ENCODE results near the gene VMP1.
A peak's percentile ranks its signal among the peaks of the same experiment; 100 is the strongest.
"Not testable (repeated sequence)": the region's sequence is repeated elsewhere in the genome, so short reads cannot be mapped to it uniquely, and the experiment has no call there.

Gene VMP1

DNA sequence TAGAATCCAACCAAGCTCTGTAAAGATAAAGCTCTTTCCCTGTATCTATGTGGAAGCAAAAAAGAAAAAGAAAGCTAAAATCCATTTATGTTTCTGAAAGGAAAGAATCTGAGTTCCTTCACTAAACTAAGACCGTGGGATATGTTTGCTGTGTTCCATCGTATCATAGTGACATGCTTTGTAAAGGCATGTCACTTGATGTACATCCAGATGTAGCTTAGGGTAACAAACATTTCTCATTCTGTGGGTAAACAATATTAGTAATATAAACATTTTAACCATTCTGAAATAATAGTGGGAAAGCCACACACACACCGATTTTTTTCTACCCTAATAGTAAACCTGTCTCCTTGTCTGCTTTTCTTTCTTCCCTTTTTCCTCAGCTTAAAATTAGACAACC, 107.2 kb downstream of the VMP1 start:
- no peak for DNase-seq

DNA sequence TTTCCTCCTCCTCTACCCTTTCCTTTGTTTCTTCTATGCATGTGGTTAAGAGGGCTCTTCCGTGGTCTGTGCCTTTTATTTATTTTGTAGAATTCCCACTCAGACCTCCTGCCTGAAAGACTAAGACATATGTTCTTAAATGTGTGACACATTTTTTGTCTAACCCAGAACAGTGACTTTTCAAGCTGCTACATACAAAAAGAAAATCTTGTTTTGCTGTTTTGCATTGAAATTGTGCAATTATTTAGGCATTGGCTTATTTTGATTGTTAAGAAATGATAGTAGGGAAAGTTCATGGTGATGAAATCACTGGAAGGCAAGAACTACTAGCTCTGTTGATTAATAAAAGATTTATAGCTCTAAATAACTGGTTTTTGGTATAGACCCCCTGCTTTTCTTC, 108.5 kb downstream of the VMP1 start:
- DNase-seq: no peak

DNA sequence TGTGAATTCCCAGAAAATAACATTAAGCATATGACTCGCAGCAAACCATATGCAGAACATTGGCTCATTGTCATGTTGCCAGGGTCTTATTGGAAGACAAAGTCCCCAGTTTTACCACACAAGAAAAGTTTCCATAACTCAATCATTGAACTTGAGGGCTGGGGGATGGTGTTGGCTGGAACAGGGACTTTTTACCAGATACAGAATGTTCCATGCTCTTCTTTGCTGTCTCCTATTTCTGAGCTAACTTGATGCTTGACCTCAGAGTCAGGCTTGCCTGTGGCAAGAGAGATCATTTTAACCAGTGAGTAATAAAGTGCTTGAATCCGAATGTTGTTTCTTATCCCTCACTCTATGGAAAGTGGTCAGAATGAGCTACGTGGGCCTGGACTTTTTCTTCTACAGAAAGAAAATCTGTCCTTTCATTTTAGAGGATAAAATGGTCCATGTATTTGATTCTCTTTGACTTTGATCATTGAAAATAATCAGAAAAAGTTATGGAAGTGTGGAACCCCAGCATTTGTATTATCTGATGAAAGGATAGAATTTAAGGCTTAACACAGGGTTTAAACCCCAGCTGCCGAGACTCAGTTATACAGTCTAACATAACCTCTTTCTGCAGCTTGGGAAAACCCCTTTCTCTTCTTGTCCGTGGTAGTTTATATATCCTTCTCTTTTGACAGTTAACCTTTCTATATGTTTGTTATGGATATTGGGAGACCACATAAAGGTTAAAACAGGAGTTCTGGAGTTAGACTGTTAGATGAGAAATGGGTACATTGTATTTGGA, 118.3 kb downstream of the VMP1 start:
- DNase-seq: no peak

DNA sequence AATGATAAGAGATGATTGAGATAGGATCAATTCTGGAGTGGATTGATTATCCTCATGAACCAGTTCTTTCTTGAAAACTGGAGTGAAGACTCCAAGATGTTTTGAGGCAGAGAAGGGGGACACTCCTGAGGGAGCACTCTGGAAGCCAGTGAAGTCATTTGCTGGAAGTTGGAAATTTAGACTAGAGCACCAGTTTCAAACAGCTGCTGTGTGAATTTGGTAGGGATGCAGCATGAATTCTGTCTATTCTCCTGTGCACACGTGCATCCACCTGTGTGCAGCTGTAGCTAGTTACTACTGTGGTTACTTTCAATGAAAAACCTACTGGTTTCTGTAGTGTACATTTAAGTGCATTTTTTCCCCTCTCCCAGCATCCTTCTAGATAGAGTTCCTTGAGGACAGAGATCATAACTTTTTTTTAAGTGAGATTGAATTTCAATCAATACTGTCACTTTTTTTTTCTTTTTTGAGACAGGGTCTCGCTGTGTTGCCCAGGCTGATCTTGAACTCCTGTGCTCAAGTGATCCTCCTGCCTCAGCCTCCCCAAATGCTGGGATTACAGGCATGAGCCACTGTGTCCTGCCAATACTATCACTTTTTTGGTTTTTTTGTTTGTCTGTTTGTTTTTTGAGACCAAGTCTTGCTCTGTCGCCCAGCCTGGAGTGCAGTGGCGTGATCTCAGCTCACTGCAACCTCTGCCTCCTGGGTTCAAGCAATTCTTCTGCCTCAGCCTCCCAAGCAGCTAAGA, 119.4 kb downstream of the VMP1 start:
- no peak for DNase-seq

DNA sequence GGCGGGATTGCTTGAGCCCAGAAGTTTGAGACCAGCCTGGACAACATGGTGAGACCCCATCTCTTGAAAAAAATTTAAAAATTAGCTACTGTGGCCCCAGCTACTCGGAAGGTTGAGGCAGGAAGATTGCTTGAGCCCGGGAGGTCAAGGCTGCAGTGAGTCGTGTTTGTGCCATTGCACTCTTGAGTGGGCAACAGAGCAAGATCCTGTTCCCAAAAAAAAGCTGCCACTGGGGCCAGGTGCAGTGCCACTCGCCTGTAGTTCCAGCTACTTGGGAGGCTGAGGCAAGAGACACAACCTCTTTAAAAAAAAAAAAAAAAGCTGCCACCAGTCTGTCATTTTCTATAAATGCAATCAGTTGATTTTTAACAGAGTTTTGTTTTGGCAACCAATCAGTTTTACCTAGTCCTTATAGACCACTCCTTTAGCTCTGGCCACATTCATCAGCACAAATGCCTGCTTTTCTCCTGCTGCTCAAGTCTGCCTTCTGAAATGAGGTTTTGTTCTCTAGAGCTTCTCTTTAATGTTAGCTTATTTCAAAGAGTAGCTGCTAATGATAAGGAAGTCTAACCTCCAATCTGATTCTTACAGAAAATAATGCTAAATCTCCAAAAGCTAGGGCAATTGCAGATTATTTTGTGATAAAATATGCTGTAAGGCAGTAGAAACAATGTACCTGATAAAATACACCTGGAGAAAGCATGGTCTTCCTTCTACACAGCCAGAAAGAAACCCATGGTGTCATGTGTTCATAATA, 120.4 kb downstream of the VMP1 start:
- no peak for DNase-seq

DNA sequence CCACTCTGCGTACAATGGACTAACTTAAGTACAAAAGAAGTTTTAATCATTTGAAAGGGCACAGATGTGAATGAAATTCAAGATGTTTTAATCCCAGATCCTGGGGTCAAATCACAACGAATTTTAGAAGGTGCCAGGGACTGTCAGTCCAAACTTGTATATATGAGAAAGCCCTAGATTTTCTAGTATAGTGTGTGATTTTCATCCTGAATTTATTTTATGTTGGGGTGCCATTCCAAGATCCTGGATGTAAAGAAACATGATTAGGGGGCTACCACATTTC, 121.0 kb downstream of the VMP1 start:
- no peak for DNase-seq

DNA sequence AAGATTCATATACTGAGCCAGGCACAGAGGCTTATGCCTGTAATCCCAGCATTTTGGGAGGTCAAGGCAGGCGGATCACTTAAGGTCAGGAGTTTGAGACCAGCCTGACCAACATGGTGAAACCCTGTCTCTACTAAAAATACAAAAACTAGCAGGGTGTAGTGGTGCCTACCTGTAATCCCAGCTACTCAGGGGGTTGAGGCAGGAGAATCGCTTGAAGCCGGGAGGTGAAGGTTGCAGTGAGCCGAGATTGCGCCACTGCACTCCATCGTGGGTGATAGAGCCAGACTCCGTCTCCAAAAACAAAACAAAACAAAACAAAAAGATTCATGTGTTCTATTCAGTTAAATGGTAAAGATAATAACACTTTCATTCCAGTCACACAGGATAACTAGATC, 121.4 kb downstream of the VMP1 start:
- DNase-seq: not testable (repeated sequence)

DNA sequence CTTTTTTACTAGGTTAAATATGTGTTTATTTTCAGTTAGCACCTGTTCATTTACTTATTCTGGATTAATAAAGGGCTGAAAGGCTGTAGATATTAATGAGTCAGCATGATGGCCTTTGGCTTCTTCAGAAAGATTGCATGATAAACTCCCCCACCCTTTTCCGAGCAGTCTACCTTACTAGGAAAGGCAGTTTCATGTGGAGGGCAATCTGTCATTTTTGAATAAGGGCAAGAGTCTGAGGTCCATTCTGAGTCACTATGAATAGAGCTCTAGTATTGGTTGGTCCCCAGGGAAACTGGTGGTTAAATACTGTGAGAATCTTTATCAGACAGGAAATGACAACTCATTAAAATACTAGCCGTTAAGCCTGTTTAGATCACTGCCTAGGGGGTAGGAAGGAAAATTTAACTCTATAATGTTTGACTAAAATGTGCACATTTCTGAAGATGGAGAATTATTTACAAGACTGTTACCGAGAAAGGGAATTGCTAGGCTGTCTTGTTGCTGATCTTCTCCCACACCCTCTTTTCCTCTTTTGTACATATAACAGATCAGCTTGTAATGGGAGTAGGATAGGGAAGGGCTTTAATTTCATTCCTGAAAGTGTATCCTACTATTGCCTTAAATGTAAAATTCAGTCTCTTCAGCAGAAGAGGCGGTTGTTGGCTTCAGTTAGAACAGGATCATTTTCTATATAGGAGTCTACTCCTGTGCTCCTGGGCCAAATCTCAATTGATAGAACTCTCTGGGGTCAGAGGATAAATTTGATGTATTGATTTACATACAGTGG, 122.0 kb downstream of the VMP1 start:
- DNase-seq: peak; percentile 80

DNA sequence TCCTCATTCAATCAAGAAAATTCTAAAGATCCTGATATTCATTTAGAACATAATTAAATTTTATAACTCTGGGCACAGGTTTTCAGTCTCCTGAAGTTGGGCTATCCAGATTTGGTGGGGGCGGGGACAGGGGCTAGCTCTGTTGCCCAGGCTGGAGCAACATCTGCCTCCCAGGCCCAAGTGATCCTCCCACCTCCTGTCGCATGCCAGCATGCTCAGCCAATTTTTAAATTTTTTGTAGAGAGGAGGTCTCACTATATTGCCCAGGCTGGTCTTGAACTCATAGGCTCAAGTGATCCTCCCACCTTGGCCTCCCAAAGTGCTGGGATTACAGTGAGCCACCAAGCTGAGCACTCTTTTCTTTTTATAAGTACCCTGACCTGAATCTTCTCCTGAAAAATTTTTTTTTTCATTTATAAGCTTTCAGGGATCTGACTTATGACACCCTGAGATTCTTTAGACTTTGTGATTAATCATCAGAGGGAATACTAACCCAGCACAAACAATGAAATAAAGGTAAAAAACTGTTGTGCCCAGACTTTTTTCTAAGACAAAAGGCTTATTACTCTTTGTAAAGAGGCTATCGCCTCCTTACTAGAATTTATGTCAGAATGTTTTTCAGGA, 122.7 kb downstream of the VMP1 start:
- no peak for DNase-seq

DNA sequence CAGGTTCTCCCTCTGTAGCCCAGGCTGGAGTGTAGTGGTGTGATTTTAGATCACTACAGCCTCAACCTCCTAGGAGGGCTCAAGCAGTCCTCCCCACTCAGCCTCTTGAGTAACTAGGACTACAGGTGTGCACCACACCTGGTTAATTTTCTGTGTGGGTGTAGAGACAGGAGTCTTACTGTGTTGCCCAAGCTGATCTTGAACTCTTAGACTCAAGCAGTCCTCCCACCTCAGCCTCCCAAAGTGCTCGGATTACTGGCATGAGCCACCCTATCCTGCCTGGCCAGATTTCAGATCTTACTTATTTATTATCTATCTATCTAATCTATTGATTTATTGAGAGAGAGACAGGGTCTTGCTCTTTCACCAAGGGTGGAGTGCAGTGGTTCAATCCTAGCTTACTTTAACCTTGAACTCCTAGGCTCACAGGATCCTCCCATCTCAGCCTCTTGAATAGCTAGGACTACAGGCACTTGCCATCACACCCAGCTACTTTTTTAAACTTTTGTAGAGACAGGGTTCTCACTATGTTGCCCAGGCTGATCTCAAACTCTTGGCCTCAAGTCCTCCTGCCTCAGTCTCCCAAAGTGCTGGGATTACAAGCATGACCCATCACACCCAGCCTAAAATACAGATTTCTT, 123.5 kb downstream of the VMP1 start:
- no peak for DNase-seq

DNA sequence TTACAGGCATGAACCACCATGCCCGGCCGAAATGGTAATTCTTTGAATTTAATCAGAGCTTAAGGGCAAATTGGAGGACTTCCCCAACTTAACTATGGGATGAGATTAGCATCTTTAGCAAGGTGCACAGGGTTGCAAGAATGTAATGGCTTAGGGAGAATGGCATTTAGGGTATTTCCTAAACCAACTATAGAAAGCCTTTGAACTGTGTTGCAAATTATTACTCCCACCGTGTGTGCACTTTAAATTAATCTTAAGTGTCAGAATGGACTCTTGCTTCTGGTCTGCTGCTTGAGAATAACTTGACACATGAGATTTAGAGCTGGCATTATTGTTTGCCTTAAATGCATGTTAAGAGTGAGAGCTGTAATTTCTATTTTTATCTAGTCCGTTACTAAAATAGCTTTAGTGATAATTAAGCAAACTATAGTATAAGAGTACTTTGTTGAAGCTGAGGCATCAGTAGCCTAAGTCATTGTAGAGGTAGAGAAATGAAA, 125.5 kb downstream of the VMP1 start:
- DNase-seq: no peak

DNA sequence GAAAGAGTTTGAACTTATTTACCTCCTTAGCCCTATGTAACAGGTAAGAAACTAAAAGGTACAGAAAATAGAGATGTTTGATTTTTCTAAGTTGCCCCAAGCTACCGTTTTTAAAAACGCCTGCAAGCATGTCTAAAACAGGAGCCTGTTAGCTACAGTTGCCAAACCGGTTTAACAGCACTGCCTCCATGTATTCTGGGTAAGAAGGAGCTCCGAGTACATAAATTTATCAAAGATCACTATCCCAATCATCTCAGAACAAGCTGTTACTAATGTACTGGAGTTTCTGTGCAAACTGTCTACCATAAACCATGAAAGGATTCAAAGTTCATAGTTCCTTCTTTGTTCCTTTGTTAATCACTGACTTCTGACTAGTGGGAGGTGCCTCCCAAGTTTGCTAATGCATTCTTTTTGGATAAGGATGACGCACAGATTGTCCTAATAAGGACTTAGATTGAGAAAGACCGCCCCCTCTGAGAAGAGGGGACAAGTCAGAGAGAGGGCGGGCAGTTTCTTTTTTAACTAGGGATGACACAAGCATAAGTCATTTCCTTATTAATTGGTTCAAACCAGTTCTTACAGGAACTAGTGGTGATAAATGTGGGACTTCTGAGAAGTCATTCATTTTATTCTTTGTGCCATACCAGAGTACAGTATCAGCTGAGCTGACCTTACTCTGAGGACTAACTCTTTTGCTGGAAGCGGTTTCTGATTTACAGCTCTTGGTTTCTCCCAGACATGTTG, 130.0 kb downstream of the VMP1 start:
- DNase-seq: peak; percentile 97

DNA sequence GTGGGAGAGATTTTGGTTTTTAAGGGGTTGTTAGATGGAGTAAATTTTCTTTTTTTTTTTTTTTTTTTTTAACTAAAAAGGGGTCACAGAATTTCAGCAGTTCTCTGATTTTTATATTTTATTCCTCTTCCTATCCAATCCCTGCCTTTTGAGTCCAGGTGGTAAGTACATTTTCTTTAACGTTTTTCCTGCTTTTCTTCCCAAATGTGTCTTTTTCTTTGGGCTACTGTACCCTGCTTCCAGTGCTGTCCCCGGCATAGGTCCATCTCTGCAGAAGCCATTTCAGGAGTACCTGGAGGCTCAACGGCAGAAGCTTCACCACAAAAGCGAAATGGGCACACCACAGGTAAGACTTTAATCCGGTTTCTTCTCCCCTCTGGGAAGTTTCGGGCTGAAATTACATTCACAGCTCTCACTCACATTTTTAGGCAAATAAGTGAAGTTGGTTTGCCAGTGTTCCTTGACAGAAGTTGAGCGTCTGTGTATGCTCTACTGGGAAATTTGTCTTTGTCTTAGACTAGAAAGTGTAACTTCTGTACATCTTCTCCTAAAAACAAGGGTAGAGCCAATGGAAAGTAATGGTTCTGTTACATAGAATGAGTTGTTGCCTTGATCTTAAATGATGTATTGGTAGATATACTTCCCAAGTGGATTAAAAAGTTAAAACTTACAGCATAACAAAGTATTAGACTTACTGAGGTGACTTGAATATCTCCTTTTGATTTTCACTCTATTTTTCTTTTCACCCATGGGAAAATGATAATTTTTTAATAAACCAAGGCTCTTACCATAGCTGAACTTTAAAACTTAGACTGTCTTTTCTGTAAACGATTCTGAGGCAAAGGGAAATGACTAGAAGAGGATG, 130.8 kb downstream of the VMP1 start:
- DNase-seq: no peak

DNA sequence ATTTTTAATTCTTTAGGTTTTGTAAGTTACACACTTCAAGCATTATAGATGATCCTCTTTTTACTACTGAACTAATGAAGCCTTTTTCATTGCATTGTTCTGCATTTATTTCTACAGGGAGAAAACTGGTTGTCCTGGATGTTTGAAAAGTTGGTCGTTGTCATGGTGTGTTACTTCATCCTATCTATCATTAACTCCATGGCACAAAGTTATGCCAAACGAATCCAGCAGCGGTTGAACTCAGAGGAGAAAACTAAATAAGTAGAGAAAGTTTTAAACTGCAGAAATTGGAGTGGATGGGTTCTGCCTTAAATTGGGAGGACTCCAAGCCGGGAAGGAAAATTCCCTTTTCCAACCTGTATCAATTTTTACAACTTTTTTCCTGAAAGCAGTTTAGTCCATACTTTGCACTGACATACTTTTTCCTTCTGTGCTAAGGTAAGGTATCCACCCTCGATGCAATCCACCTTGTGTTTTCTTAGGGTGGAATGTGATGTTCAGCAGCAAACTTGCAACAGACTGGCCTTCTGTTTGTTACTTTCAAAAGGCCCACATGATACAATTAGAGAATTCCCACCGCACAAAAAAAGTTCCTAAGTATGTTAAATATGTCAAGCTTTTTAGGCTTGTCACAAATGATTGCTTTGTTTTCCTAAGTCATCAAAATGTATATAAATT, 132.3 kb downstream of the VMP1 start:
- no peak for DNase-seq

DNA sequence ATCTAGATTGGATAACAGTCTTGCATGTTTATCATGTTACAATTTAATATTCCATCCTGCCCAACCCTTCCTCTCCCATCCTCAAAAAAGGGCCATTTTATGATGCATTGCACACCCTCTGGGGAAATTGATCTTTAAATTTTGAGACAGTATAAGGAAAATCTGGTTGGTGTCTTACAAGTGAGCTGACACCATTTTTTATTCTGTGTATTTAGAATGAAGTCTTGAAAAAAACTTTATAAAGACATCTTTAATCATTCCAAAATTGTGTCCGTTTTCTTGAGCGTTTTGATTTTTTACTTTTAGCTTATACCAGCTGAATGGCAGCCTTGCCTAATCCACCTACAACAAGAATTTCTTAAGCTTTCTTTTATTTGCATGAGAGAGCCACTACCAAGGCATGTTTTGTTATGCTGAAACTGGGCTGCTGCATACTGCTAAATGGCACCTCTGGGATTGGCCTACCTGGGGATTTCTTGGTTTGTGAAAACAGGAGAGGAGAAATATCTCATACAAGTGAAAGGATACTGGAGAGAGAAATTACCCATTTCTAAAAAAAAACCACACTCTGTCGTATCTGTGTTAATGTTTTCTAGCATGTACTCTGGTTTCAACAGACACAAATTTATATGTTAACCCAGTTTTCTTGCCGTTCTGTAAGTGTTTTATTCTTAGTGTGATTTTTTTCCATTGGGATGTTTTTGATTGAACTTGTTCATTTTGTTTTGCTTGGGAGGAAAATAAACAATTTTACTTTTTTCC, 133.1 kb downstream of the VMP1 start:
- no peak for DNase-seq

DNA sequence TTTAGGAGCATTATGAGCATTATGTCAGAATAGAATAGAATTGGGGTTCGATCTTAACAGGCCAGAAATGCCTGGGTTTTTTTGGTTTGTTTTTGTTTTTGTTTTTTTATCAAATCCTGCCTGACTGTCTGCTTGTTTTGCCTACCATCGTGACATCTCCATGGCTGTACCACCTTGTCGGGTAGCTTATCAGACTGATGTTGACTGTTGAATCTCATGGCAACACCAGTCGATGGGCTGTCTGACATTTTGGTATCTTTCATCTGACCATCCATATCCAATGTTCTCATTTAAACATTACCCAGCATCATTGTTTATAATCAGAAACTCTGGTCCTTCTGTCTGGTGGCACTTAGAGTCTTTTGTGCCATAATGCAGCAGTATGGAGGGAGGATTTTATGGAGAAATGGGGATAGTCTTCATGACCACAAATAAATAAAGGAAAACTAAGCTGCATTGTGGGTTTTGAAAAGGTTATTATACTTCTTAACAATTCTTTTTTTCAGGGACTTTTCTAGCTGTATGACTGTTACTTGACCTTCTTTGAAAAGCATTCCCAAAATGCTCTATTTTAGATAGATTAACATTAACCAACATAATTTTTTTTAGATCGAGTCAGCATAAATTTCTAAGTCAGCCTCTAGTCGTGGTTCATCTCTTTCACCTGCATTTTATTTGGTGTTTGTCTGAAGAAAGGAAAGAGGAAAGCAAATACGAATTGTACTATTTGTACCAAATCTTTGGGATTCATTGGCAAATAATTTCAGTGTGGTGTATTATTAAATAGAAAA, 133.8 kb downstream of the VMP1 start:
- not testable (repeated sequence) for DNase-seq

DNA sequence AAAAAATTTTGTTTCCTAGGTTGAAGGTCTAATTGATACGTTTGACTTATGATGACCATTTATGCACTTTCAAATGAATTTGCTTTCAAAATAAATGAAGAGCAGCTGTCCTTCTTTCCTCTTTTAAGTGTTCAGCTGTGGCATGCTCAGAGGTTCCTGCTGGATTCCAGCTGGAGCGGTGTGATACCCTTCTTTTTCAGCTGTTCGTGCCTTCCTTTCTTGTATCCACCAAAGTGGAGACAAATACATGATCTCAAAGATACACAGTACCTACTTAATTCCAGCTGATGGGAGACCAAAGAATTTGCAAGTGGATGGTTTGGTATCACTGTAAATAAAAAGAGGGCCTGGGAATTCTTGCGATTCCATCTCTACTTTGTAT, 134.4 kb downstream of the VMP1 start:
- DNase-seq: not testable (repeated sequence)

Measured in NCI-H774 (cell line).